CD4-positive, alpha-beta T cell treated with Interleukin-21 for 1 hour (primary cell): ENCODE data around the gene KLHL21.
"Not testable (repeated sequence)": the region's sequence is repeated elsewhere in the genome, so short reads cannot be mapped to it uniquely, and the experiment has no call there.

Experiments
- DNase-seq: peaks from one replicate; pipeline ENCODE4 v3.0.0-alpha.2; 2020

KLHL21 gene

GRCh38 chr1:6624710-6625583, 22.3 kb upstream of the KLHL21 start, which contains the start of gene THAP3:
Gene THAP3 (plus strand): TSS chr1:6624868. CDS start chr1:6625219, 351 bp downstream.
- DNase-seq = peak; percentile 92

- no peak for DNase-seq
These were observed 20.7 kb upstream of the KLHL21 start for GRCh38 chr1:6623269-6623965.

GRCh38 chr1:6622396-6623152, 19.9 kb upstream of the KLHL21 start:
- no peak for DNase-seq

GRCh38 chr1:6621429-6622391, 19.0 kb upstream of the KLHL21 start:
- no peak for DNase-seq

- no peak for DNase-seq
These were observed 16.4 kb upstream of the KLHL21 start for GRCh38 chr1:6619045-6619444.

GRCh38 chr1:6614929-6615785, 12.5 kb upstream of the KLHL21 start:
- DNase-seq = peak; percentile 10

- DNase-seq = peak; percentile 61
These were observed 11.6 kb upstream of the KLHL21 start for GRCh38 chr1:6614019-6614928.

- peak; percentile 99 for DNase-seq
These were observed 10.8 kb upstream of the KLHL21 start, which contains the start of gene PHF13 for GRCh38 chr1:6613361-6614018. Gene PHF13 (plus strand): TSS chr1:6613731. CDS start chr1:6614067, 336 bp downstream.

GRCh38 chr1:6612641-6613360, 10.1 kb upstream of the KLHL21 start:
- DNase-seq = peak; percentile 9

GRCh38 chr1:6603915-6604558, 1.4 kb upstream of the KLHL21 start:
- no peak for DNase-seq

GRCh38 chr1:6603238-6603914, 707 bp upstream of the KLHL21 start:
- DNase-seq = peak; percentile 70

- no peak for DNase-seq
These were observed 573 bp downstream of the KLHL21 start for GRCh38 chr1:6601923-6602668.

- DNase-seq = peak; percentile 79
These were observed 1.4 kb downstream of the KLHL21 start for GRCh38 chr1:6601049-6601922.

GRCh38 chr1:6600410-6601048, 2.1 kb downstream of the KLHL21 start:
- no peak for DNase-seq

GRCh38 chr1:6599991-6600390, 2.7 kb downstream of the KLHL21 start:
- DNase-seq = not testable (repeated sequence)
